H1 (cell line): Measurements from ENCODE around the gene CRY1. TPM values are rescaled to one million over a fixed set of nuclear protein-coding genes. Genes with fewer than 3 reads are reported as not detected.

Source experiments
- ATF2 ChIP-seq: IDR thresholded peaks from 2 replicates; pipeline ENCODE4 v1.6.1; 2012; ENCODE audit warnings: low read length, inconsistent platforms
- NANOG ChIP-seq: IDR thresholded peaks from 2 replicates; pipeline ENCODE4 v1.6.1; 2011; ENCODE audit warnings: low read length, low read depth, mild to moderate bottlenecking, inconsistent platforms; ENCODE audit not compliant: insufficient read depth, poor library complexity, severe bottlenecking
- PHF8 ChIP-seq: fragments of 200-600 bp; sonication (generic); conservative IDR thresholded peaks from 2 replicates; pipeline ENCODE4 v1.7.1; 2012; ENCODE audit warnings: low read depth, mild to moderate bottlenecking, inconsistent platforms, low read length, moderate library complexity
- TAF1 ChIP-seq: IDR thresholded peaks from 2 replicates; pipeline ENCODE4 v1.6.1; 2011; ENCODE audit warnings: mild to moderate bottlenecking, low read depth, low read length
- polyA plus RNA-seq, 7 experiments: library from polyadenylated mRNA; depleted of rRNA in 3 of 7; stranded (reverse) in 5 of 7; unstranded in 2 of 7; fragments of >200 nt in 5 of 7; fragments of 200-250 nt in 2 of 7; gene quantifications; 1 replicate in 5 of 7; 2 replicates in 1 of 7; 4 replicates in 1 of 7; pipeline versions ENCODE4 v1.2.1 to v1.2.3, GENCODE V29; 2011 to 2013; ENCODE audit warnings: missing spikeins in 2 of 7, mixed read lengths in 2 of 7
- total RNA-seq: library from RNA; stranded (reverse); fragmentation: NEBNext Ultra II Directional; extraction: Animal tissue kit (Norgen Biotek cat#: 25700); gene quantifications from 2 replicates; pipeline ENCODE4 v1.2.1, GENCODE V29; 2021

The CRY1 gene
- total and polyA plus RNA-seq, 2 of the 8 experiments (the other 6 are each of a cell fraction or from before 2014, with no cell fraction given), result 13.6 to 25.1 TPM

- peak; percentile 5; the same call in 1 of the 2 replicates for TF ChIP-seq PHF8
- TF ChIP-seq TAF1, result peak; percentile 27; the same call in 1 of the 2 replicates
- no peak for TF ChIP-seq ATF2
- TF ChIP-seq NANOG, result no peak
- TF ChIP-seq, all 59 proteins: peak for 8
Measured at GRCh38 chr12:106956048-106956578, 137.2 kb downstream of the CRY1 start (continued).
